ENCODE data around the gene OR10A6. TPM values are rescaled to one million over a fixed set of nuclear protein-coding genes. Genes with fewer than 3 reads are reported as not detected.

Gene OR10A6
- total RNA-seq, 3 donors from 2014 or later (not counting 1 experiment from before 2014, with no cell fraction given), result not detected

DNA sequence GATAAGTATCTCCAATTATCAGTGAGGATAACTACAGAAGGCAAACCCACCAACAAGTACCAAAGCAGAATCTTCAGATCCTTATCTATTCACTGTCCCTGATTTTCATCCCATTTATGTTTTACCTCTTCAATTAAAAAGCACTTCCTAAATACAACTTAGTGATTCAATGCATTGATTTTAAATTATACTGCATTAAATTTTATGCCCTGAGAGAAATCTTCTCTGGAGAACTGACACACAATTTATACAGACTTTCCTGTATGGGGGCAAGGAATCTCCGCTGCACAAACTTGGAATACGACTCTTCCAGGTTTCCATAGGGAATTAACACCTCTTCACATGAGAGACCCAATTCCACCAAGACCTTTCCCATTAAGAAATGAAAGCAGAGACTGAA lies 10.5 kb upstream of the OR10A6 start, which contains the start of gene OR10A3:
Gene OR10A3 (minus strand): TSS at position 101 of the 400 bp plus-strand sequence. CDS start 2,188 bp downstream, outside the sequence.
- peaks cover 6% of the 10 kb centered on the region for H3K9me3 ChIP-seq (ENCODE audit: control insufficient read depth, insufficient read depth, low read length)
- peaks cover 10% of the 10 kb centered on the region for H3K36me3 Mint-ChIP-seq
- no peak within 1 kb of the TSS for H3K4me3 ChIP-seq (ENCODE audit: low read length)
- TF ChIP-seq, protein P1, sequence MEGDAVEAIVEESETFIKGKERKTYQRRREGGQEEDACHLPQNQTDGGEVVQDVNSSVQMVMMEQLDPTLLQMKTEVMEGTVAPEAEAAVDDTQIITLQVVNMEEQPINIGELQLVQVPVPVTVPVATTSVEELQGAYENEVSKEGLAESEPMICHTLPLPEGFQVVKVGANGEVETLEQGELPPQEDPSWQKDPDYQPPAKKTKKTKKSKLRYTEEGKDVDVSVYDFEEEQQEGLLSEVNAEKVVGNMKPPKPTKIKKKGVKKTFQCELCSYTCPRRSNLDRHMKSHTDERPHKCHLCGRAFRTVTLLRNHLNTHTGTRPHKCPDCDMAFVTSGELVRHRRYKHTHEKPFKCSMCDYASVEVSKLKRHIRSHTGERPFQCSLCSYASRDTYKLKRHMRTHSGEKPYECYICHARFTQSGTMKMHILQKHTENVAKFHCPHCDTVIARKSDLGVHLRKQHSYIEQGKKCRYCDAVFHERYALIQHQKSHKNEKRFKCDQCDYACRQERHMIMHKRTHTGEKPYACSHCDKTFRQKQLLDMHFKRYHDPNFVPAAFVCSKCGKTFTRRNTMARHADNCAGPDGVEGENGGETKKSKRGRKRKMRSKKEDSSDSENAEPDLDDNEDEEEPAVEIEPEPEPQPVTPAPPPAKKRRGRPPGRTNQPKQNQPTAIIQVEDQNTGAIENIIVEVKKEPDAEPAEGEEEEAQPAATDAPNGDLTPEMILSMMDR (IDR thresholded peaks at IDR 0.05), result no peak
- H3K27me3 ChIP-seq (ENCODE audit: control insufficient read depth, insufficient read depth, low read length), result no peaks in the 10 kb centered on the region
- no peak within 1 kb of the TSS for H3K4me3 Mint-ChIP-seq
- DNase-seq (no peak), ATAC-seq (no peak)
- no peak within 1 kb of the TSS for H3K27ac ChIP-seq (ENCODE audit: low read length)
- H3K27me3 Mint-ChIP-seq (ENCODE audit: low read depth in 2 of 2), result peaks cover 0 to 8% of the 10 kb centered on the region in 2 donors
- intact Hi-C loops (cut with micrococcal nuclease), result no loop called here
- H3K36me3 ChIP-seq (ENCODE audit: control insufficient read depth, insufficient read depth, low read length), result no peaks in the 10 kb centered on the region
- no peak within 1 kb of the TSS for H3K27ac Mint-ChIP-seq
- no peaks in the 10 kb centered on the region for H3K4me1 Mint-ChIP-seq
- no peaks in the 10 kb centered on the region for H3K4me1 ChIP-seq (ENCODE audit: control insufficient read depth, insufficient read depth, low read length)
- peaks cover 5 to 12% of the 10 kb centered on the region in 2 donors for H3K9me3 Mint-ChIP-seq
- 83% methylated on average over 2 of the region's 2 CpGs for WGBS (ENCODE audit: insufficient coverage)

DNA sequence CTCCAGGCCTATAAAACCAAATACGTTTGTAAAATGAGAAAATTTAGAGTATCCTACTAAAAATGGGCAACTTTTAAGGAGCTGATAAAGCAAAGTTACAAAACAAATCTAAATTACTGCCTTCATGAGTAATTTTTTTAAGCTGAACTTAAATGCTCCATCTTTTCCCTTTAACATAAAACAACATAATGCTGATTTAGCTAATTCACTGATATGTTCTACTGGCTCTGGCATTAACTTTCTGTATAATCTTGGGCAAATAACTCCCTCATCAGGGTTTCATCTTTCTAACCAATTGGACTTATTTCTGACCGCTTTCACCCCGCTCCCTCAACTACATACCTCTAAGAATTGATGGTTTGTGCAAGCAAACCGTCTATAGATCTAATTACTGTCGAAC lies 10.1 kb upstream of the OR10A6 start:
- H3K27ac ChIP-seq (ENCODE audit: low read length), result no peak overlapping the region
- H3K27ac Mint-ChIP-seq, result no peak overlapping the region
- peaks cover 0 to 8% of the 10 kb centered on the region in 2 donors for H3K27me3 Mint-ChIP-seq (ENCODE audit: low read depth in 2 of 2)
- H3K4me3 Mint-ChIP-seq, result no peak overlapping the region
- peaks cover 10% of the 10 kb centered on the region for H3K36me3 Mint-ChIP-seq
- no peaks in the 10 kb centered on the region for H3K36me3 ChIP-seq (ENCODE audit: control insufficient read depth, insufficient read depth, low read length)
- H3K9me3 ChIP-seq (ENCODE audit: control insufficient read depth, insufficient read depth, low read length), result peaks cover 6% of the 10 kb centered on the region
- H3K4me1 ChIP-seq (ENCODE audit: control insufficient read depth, insufficient read depth, low read length), result no peaks in the 10 kb centered on the region
- intact Hi-C loops (cut with micrococcal nuclease), result no loop called here
- WGBS (ENCODE audit: insufficient coverage), result 69% methylated on average over 4 of the region's 5 CpGs
- TF ChIP-seq, protein P1 (IDR thresholded peaks at IDR 0.05), result no peak
- peaks cover 5 to 12% of the 10 kb centered on the region in 2 donors for H3K9me3 Mint-ChIP-seq
- DNase-seq, result no peak
- H3K4me1 Mint-ChIP-seq, result no peaks in the 10 kb centered on the region
- ATAC-seq, result no peak
- no peak overlapping the region for H3K4me3 ChIP-seq (ENCODE audit: low read length)
- no peaks in the 10 kb centered on the region for H3K27me3 ChIP-seq (ENCODE audit: control insufficient read depth, insufficient read depth, low read length)

DNA sequence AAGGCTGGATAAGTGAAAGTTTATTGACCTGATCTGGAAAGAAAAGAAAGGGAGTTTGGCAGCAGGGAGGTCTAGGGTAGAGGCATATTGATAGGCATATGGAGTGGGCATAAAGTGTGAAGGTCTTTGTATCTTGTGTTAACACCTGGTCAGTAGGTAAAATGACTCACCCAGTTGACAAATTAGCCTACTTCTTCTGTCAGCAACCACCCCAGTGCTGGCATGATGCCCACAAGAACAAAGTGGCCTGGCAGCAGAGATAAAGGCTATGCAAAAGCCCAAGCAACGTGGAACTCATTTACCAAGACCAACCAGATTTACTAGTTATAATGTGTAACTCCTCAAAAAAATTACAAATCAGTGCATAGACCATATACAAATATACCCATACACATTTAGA lies 5.5 kb upstream of the OR10A6 start:
- no peak for ATAC-seq
- intact Hi-C loops (cut with micrococcal nuclease), result no loop called here
- no peak overlapping the region for H3K4me3 Mint-ChIP-seq

More for the DNA sequence above, 5.5 kb upstream of the OR10A6 start:
- no peak for DNase-seq
- no peaks in the 10 kb centered on the region for H3K4me1 Mint-ChIP-seq
- no peak overlapping the region for H3K4me3 ChIP-seq (ENCODE audit: low read length)
- H3K9me3 ChIP-seq (ENCODE audit: control insufficient read depth, insufficient read depth, low read length), result no peaks in the 10 kb centered on the region
- H3K27ac ChIP-seq (ENCODE audit: low read length), result no peak overlapping the region
- no peaks in the 10 kb centered on the region for H3K36me3 Mint-ChIP-seq
- no peak overlapping the region for H3K27ac Mint-ChIP-seq
- no peaks in the 10 kb centered on the region for H3K36me3 ChIP-seq (ENCODE audit: control insufficient read depth, insufficient read depth, low read length)
- WGBS (ENCODE audit: insufficient coverage), result 0% methylated on average over 1 of the region's 1 CpG
- TF ChIP-seq, protein P1 (IDR thresholded peaks at IDR 0.05), result no peak
- peaks cover 0 to 8% of the 10 kb centered on the region in 2 donors for H3K27me3 Mint-ChIP-seq (ENCODE audit: low read depth in 2 of 2)
- no peaks in the 10 kb centered on the region for H3K4me1 ChIP-seq (ENCODE audit: control insufficient read depth, insufficient read depth, low read length)
- no peaks in the 10 kb centered on the region for H3K9me3 Mint-ChIP-seq
- H3K27me3 ChIP-seq (ENCODE audit: control insufficient read depth, insufficient read depth, low read length), result peaks cover 2% of the 10 kb centered on the region

Measured in natural killer cell (primary cell).